Measurements from ENCODE around the gene RDH16.
"Not testable (repeated sequence)": the region's sequence is repeated elsewhere in the genome, so short reads cannot be mapped to it uniquely, and the experiment has no call there.

The RDH16 gene

DNA sequence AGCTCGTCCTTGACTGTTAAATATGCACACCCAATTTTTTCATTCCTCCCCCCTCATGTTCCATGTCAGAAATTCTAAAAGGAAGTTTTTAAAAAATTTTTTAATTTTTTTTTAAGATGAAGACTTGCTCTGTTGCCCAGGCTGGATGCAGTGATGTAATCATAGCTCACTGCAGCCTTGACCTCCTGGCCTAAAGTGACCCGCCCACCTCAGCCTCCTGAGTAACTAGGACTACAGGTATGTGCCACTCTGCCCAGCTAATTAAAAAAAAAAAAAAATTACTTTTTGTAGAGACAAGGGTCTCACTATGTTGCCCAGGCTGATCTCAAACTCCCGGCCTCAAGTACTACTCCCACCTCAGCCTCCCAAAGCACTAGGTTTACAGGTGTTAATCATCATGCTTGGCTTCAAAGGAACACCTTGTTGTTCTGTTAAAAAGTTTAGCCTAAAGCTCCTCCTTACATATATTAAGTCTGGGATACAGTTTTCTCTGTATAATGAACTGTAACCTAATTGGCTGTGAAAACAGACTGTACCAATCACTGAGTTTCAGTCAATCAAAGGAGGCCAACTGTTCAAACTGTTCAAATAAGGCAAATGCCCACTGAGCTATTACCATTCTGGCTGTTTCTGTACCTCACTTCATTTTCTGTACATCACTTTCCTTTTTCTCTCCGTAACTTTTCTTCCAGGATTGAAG, 41.0 kb downstream of the RDH16 start:
- no peak for DNase-seq

DNA sequence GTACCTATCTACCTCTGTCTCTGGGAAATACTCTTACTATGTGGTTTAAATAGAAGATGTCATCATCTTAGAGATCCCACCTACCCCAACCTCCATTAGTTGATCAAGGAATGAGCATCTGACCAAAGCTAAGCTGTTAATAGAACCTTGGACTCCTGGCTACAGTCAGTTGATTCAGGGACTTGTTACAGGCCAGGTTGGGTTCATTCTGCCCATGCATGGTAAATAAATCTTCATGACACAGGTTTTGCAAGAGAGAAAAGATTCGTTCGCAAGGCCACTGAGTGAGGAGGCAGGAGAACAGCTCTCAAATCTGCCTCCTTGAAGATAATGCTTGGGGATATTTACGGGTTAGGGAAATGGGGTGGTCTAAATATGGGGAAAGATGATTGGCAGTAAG, 42.7 kb downstream of the RDH16 start:
- no peak for DNase-seq

DNA sequence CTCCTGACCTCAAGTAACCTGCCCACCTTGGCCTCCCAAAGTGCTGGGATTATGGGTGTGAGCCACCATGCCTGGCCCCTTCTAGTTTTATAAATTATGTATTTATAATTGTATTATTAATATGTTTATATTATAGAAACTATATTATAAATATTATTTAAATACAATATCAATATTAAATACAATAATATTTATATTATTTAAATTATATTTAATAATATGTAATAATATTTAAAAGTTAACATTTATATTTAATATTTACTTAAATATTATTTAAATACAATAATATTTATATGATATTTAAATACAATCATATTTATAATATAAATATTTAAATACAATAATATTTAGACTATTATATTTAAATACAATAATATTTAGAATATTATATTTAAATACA, 43.2 kb downstream of the RDH16 start:
- DNase-seq = no peak

DNA sequence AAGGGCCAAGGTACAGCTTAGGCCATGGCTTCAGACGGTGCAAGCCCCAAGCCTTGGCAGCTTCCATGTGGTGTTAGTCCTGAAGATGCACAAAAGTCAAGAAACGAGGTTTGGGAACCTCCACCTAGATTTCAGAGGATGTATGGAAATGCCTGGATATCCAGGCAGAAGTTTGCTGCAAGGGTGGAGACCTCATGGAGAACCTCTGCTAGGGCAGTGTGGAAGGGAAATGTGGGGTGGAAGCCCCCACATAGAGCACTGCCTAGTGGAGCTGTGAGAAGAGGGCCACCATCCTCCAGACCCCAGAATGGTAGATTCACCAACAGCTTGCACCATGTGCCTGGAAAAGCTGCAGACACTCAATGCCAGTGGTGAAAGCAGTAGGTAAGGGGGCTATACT, 48.0 kb downstream of the RDH16 start:
- DNase-seq = not testable (repeated sequence)

DNA sequence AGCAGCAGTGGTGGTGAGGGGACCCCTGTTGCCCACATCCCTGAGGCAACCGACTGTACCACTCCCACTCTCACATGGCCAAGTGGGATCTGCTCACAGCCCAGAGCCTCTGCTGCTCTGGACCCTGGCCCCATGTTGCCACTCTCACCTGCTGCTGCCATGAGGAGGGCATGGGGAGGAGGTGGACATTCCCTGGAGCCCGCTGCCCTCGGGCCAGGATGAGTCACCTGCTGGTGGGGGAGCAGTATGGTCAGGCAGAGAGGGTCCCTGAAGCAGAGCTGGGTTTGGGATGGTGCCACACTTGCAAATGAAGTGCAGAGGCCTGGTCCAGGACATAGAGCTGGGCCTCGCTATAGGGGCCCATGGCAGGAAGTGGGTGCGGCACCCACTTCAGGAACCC, 49.3 kb downstream of the RDH16 start:
- no peak for DNase-seq

DNA sequence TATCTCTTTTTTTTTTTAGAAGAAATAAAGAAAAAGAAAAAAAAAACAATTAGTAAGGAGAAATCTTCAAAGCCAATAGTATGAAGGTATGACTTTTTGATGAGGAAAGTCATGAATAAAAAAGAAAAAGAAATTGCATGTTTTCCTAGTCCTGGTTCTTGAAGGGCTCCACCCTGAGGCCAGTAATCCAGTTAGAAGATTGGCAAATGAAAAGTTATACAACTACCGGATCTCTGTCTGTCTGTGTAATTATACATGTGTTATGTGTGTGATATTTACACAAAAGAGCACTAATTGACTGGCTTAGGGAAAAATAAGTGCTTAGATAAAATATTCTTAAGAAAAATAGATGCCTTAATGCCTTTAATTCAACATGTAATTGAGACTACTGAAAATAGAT, 51.6 kb downstream of the RDH16 start:
- no peak for DNase-seq

DNA sequence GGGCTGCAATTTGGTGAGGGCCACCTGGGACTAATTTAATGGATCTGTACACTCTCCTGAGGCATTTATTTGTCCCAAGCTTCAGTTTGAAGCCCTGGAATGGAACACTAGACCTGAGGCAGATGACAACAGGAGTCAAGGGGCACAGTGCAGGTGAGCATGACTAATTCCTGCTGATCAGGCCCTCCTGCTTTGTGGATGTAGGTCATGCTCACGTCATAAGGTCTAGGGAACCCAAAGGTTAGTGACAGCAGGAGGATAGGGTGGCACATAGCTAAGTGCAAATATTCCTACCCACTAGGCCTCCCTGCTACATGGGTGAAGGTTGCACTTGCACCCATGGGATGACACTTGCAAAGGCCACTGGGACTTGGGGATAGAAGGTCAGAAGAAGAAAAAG, 54.0 kb downstream of the RDH16 start:
- DNase-seq = no peak
